ENCODE results near the gene SORBS2.

SORBS2 gene

GRCh38 chr4:185835814-185836213 is 23.8 kb upstream of the SORBS2 start:
- DNase-seq = no peak

DNA sequence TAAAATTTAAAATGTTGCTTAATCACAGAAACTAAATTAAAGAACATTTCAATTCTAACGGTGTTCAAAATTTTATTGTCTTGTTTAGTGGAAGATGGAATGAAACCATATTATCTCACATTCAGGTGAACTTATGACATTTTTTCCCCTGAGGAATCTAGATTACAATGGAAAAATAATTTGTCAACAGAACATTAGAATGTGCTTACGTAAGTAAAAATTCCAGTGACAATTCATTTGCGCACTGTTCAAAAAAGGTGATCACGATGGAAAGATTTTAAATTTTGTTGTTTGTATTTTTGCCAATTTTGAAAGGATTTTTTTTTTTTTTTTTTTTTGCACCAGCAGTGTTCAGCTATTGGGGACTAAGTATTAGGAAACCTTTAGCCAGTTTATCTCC is 23.3 kb upstream of the SORBS2 start:
- no peak for DNase-seq

DNA sequence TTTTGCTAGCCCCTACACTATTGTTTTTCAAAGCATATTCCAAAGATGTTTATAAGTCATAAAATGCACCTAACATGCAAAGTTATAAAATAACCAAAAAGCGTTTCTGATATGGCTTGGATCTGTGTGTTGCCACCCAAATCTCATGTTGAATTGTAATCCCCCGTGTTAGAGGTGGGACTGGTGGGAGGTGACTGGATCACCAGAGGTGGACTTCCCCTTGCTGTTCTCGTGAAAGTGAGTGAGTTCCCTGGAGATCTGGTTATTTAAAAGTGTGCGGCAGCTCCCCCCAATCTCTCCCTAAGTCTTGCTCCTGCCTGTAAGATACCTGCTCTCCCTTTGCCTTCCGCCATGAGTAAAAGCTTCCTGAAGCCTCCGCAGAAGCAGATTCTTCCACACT is 22.8 kb upstream of the SORBS2 start:
- DNase-seq = no peak

DNA sequence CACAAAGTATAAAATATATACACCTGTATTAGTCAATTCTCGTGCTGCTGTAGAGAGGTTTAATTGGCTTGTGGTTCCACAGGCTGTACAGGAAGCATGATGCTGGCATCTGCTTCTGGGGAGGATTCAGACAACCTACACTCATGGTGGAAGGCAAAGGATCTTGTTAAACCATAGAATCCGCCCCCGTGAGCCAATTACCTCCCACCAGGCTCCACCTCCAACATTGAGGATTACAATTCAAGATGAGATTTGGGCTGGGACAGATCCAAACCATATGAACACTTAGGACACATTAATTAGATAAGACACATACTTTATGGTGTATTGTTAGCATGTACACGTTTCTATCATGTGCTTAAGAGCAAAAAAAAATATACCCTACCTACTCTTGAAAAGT is 22.1 kb upstream of the SORBS2 start:
- DNase-seq = no peak

- no peak for DNase-seq
Measured at GRCh38 chr4:185833055-185833598, 21.1 kb upstream of the SORBS2 start.

DNA sequence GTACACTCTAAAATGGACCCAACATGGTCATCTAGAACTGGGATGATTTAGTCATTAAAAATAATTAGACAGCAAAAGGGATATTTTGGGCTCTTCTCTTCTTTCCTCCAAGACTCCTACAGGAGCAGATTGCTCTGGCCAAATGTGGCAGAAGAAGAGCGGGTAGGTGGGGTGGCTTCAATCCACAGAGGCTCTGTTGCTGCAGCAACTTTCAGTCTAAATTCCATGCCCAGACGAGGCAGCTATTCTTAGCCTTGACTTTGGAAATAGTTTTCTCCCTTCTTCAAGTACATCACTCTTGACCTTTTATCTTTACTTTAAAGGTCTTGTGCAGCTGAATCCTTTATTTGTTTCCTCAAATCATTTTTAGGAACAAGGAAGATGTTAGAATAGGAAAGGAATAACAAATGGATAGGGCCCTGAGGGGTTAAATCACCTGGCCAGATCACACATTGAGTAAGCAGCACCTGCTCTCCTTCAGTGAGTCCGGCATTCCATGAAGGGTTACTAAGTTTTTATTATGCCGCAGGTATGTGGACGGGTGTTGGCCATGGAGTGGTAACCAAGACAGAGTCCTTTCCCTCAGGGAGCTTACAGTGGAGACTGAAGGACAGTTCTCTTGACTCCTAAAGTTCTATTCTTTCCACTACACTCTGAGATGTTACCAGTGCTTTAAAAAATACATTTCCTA is 19.3 kb upstream of the SORBS2 start:
- no peak for DNase-seq

DNA sequence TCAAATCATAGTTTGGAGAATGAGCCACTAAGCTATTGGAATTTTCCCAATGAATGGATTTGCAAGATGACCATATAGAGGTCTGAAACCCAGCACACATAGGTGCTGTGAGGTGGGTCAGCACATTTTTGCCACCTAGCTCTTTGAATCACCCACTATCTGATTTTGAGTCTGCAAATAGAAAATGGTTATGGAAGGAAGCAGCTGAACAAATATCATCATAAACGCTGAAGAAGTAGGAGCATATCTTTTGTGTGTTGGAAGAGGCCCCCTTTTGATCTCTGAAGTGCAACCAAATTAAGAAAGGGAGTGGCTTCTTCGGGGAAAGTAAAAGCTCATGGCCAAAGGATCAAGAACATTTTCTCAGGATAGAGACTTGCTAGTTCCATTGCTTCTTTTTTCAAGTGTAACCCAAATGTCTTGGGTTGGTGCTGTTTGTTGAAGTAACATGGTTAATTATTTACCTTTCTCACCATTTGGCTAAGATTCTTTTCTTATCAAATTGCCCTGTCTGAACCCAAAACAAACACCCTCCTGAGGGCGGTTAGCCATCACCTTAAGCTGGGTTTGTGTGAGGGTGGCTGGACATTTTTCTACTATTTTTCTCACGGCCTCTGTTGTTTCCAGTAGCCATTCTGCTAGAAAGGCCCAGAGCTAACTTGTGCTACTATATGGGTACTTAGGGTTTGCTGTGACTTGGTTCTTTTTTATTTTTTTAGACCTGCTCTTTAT is 18.4 kb upstream of the SORBS2 start:
- peak; percentile 54 for DNase-seq

- DNase-seq = no peak
Measured at GRCh38 chr4:185826381-185826780, 14.4 kb upstream of the SORBS2 start.

GRCh38 chr4:185825737-185826136 is 13.7 kb upstream of the SORBS2 start:
- peak; percentile 13 for DNase-seq

DNA sequence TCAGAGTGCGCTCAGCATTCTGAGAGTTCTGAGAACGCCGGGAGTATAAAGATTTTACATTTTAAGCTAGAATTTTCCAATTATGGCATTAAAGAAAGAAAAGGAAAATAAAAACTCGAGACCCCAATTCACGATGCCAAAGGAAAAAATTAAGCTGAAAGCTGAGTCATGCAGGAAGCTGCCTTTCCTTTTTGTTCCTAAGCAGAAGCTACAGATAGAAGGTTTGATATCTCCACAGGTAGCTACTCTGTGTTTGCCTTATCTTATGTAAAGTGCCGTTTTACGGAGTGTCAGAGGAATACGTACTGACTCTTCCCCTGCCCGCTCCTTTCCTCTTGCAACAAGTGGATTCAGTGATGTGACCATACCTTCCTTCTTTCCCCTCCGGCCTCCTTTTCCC is 10.8 kb upstream of the SORBS2 start:
- DNase-seq = no peak

- DNase-seq = peak; percentile 26
Measured at GRCh38 chr4:185821029-185821419, 9.0 kb upstream of the SORBS2 start.

GRCh38 chr4:185820146-185821028 is 8.4 kb upstream of the SORBS2 start:
- DNase-seq = peak; percentile 57

- no peak for DNase-seq
Measured at GRCh38 chr4:185819144-185819543, 7.2 kb upstream of the SORBS2 start.

GRCh38 chr4:185817403-185817818 is 5.4 kb upstream of the SORBS2 start:
- peak; percentile 89 for DNase-seq

GRCh38 chr4:185813133-185813532 is 1.1 kb upstream of the SORBS2 start:
- DNase-seq = peak; percentile 6

DNA sequence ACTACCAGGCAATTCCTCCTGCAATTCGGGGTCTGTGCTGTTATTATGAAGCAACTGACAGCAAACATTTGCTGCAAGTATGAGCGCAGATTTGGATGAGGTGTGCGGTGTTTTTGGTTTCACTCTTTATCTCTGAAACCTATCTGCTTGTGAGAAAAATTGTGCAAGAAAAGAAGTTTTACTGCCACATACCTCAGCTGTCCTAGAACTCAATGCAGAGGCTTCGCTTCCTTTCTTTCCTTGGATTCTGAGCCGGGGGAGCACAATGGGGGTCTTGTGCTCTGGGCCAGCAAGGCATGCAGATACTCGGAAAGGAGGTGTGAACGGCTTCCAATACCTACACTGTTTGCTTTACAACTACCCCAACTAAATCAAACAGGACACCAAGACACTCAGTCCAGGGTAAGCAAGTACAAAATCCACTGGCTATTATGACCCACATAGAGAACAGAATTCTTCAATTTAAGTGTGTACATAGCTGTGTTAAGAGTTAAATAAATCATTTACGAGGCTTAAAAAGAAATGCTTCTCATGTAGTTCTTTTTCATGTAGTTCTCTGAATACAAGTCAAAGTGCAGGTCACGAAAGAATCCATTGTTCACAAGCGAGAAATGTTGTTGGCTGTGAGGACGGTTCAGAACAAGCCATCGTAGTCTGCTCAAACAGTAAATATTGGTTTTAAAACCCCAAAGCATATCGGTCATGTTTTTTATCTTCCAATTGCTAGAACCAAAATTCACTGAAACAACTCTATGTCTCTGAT is 1.1 kb downstream of the SORBS2 start:
- DNase-seq = peak; percentile 54

DNA sequence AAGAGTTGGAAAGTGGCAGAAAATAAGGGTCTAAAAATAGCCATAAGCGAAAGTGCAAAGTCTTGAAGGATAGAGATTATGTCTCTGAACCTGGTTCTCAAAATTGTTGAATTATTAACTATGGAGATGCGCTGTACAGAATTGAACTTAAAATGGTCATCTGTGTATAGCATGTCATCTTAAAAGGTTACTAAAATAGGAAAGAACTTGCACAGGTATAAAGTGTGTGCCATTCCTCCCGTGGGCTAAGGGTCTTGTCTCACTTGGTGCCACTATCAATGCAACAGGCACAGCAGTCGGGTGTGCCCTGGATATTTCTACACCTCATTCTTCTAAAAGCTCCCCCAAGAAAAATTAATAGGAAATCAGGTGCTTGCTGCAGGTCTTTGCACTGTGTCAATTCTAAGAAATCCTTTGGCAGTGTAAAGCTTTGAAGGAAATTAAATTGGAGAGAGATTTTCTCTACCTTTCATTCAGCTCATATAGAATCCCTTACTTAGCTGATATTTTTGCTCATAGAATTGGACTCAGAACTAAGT is 2.4 kb downstream of the SORBS2 start:
- peak; percentile 31 for DNase-seq

DNA sequence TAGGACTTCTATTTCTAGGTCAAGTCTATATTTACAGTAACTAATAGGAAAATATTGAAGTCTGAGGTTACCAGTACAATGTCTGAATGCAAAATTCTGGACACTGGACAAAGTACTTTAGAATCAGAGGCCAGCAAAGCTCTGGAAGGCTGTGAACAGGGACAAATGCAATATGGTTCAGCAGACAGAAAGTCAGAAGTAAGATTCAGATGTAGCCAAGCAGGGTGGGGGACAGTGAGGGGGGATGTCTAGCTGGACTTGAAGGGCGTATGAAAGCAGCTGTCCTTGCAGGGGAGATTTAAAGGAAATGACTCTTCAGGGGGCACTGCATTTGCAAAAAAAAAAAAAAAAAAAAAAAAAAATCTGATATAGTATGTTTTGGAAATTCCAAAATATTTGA is 2.9 kb downstream of the SORBS2 start:
- DNase-seq = peak; percentile 8

GRCh38 chr4:185805979-185806378 is 6.0 kb downstream of the SORBS2 start:
- DNase-seq = no peak

DNA sequence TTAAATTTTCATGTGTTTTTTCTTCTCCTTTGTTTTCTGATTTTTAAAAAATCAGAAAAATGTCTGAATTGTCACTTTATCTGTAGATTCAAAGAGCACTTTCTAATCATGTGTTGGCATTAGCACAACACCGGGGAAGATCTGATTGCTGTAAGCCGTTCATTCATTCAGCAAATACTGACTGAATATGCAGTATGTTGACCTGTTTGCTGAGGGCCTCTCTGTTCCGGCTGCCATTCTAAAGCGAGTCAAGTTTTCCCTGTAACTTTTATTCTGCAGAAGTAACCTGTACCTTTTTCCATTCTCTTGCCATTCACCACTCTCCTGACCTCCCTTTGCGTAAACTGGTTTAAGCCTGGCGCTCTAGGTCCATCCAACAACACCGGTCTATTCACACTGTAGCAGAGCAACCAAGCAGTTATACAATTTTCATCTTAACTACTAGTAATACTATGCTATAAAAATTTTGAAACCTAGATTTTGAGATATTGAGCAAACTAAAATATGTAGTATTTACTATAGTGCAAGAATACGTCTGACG is 6.7 kb downstream of the SORBS2 start:
- no peak for DNase-seq

DNA sequence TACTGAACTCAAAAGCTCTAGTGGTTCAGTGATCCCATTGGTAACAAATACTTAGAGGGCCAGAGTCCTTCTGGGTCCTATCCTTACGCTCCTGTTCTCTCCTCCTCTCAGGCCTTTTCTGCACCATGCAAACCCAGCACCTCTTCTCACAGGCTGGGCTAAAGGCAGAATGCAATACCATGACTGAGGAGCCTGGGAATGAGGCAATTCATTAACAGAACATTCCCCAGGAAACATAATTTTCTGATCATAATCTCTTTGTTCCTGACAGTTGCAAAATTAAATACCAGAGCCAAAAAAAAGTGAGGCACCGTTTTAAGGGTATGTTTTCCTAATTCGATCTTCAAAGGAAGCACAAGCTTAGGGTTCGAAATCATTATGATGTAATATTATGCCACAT is 9.0 kb downstream of the SORBS2 start:
- DNase-seq = no peak

GRCh38 chr4:185801471-185801870 is 10.5 kb downstream of the SORBS2 start:
- DNase-seq = no peak
